Measurements from ENCODE around the gene SORCS2.

The SORCS2 gene

GRCh38 chr4:7763788-7764187 is 571.5 kb downstream of the SORCS2 start:
- Histone ChIP-seq H3K27ac (ENCODE audit: low read length) (no peak overlapping the region), H3K36me3 (ENCODE audit: insufficient read depth, low read length) (no peaks in the 10 kb centered on the region), H3K4me2 (ENCODE audit: insufficient read depth, low read length) (no peak overlapping the region), H3K4me1 (ENCODE audit: insufficient read depth, low read length) (peaks cover 10% of the 10 kb centered on the region), H3K27me3 (ENCODE audit: insufficient read depth, low read length, poor library complexity) (peaks cover 6% of the 10 kb centered on the region), H2AFZ (ENCODE audit: low read depth, low read length) (no peak overlapping the region), H4K20me1 (ENCODE audit: insufficient read depth, low read length) (no peaks in the 10 kb centered on the region), H3K9me3 (ENCODE audit: insufficient read depth, low read length, severe bottlenecking) (no peaks in the 10 kb centered on the region), H3K4me3 (ENCODE audit: low read depth in 1 of 2, low read length in 2 of 2) (no peak overlapping the region), H3K79me2 (ENCODE audit: insufficient read depth, low read length) (no peaks in the 10 kb centered on the region), H3K9ac (ENCODE audit: low read depth, low read length) (no peak overlapping the region)
- no peak for DNase-seq
- no peak for ATAC-seq (ENCODE audit: insufficient read depth, low read depth)
- TF ChIP-seq, protein P1, sequence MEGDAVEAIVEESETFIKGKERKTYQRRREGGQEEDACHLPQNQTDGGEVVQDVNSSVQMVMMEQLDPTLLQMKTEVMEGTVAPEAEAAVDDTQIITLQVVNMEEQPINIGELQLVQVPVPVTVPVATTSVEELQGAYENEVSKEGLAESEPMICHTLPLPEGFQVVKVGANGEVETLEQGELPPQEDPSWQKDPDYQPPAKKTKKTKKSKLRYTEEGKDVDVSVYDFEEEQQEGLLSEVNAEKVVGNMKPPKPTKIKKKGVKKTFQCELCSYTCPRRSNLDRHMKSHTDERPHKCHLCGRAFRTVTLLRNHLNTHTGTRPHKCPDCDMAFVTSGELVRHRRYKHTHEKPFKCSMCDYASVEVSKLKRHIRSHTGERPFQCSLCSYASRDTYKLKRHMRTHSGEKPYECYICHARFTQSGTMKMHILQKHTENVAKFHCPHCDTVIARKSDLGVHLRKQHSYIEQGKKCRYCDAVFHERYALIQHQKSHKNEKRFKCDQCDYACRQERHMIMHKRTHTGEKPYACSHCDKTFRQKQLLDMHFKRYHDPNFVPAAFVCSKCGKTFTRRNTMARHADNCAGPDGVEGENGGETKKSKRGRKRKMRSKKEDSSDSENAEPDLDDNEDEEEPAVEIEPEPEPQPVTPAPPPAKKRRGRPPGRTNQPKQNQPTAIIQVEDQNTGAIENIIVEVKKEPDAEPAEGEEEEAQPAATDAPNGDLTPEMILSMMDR (IDR thresholded peaks at IDR 0.05; ENCODE audit: borderline replicate concordance, extremely low read depth, low read length, poor library complexity, severe bottlenecking), result no peak
- no peak for TF ChIP-seq EZH2 (IDR thresholded peaks at IDR 0.05; ENCODE audit: borderline replicate concordance, low read depth, low read length, severe bottlenecking)

- no peaks in the 10 kb centered on the region for H3K79me2 ChIP-seq (ENCODE audit: insufficient read depth, low read length)
- no peak overlapping the region for H3K9ac ChIP-seq (ENCODE audit: low read depth, low read length)
- H3K4me3 ChIP-seq (ENCODE audit: low read depth in 1 of 2, low read length in 2 of 2), result no peak overlapping the region
- H3K9me3 ChIP-seq (ENCODE audit: insufficient read depth, low read length, severe bottlenecking), result no peaks in the 10 kb centered on the region
- ATAC-seq (ENCODE audit: insufficient read depth, low read depth) (no peak), DNase-seq (no peak)
- H3K4me1 ChIP-seq (ENCODE audit: insufficient read depth, low read length), result peaks cover 3% of the 10 kb centered on the region
- H3K27ac ChIP-seq (ENCODE audit: low read length), result no peak overlapping the region
- TF ChIP-seq, protein P1 (IDR thresholded peaks at IDR 0.05; ENCODE audit: borderline replicate concordance, extremely low read depth, low read length, poor library complexity, severe bottlenecking), result no peak
- TF ChIP-seq EZH2 (IDR thresholded peaks at IDR 0.05; ENCODE audit: borderline replicate concordance, low read depth, low read length, severe bottlenecking), result no peak
- H2AFZ ChIP-seq (ENCODE audit: low read depth, low read length), result no peak overlapping the region
- peaks cover 7% of the 10 kb centered on the region for H3K27me3 ChIP-seq (ENCODE audit: insufficient read depth, low read length, poor library complexity)
- H3K36me3 ChIP-seq (ENCODE audit: insufficient read depth, low read length), result no peaks in the 10 kb centered on the region
- no peaks in the 10 kb centered on the region for H4K20me1 ChIP-seq (ENCODE audit: insufficient read depth, low read length)
- no peak overlapping the region for H3K4me2 ChIP-seq (ENCODE audit: insufficient read depth, low read length)
Measured at GRCh38 chr4:7764466-7764865, 572.1 kb downstream of the SORCS2 start.

- Histone ChIP-seq H4K20me1 (ENCODE audit: insufficient read depth, low read length) (no peaks in the 10 kb centered on the region; the same call in 1 of the 2 replicates), H3K4me2 (ENCODE audit: insufficient read depth, low read length) (no peak overlapping the region), H3K27me3 (ENCODE audit: insufficient read depth, low read length, poor library complexity) (peaks cover 8% of the 10 kb centered on the region), H3K36me3 (ENCODE audit: insufficient read depth, low read length) (no peaks in the 10 kb centered on the region), H3K4me1 (ENCODE audit: insufficient read depth, low read length) (no peaks in the 10 kb centered on the region), H3K79me2 (ENCODE audit: insufficient read depth, low read length) (no peaks in the 10 kb centered on the region), H3K9me3 (ENCODE audit: insufficient read depth, low read length, severe bottlenecking) (no peaks in the 10 kb centered on the region), H3K4me3 (ENCODE audit: low read depth in 1 of 2, low read length in 2 of 2) (no peak overlapping the region), H3K27ac (ENCODE audit: low read length) (no peak overlapping the region), H2AFZ (ENCODE audit: low read depth, low read length) (no peak overlapping the region), H3K9ac (ENCODE audit: low read depth, low read length) (no peak overlapping the region)
- DNase-seq (no peak), ATAC-seq (ENCODE audit: insufficient read depth, low read depth) (no peak)
- TF ChIP-seq, protein P1 (IDR thresholded peaks at IDR 0.05; ENCODE audit: borderline replicate concordance, extremely low read depth, low read length, poor library complexity, severe bottlenecking), result no peak
- no peak for TF ChIP-seq EZH2 (IDR thresholded peaks at IDR 0.05; ENCODE audit: borderline replicate concordance, low read depth, low read length, severe bottlenecking)
Measured at GRCh38 chr4:7765666-7766065, 573.3 kb downstream of the SORCS2 start.

DNA sequence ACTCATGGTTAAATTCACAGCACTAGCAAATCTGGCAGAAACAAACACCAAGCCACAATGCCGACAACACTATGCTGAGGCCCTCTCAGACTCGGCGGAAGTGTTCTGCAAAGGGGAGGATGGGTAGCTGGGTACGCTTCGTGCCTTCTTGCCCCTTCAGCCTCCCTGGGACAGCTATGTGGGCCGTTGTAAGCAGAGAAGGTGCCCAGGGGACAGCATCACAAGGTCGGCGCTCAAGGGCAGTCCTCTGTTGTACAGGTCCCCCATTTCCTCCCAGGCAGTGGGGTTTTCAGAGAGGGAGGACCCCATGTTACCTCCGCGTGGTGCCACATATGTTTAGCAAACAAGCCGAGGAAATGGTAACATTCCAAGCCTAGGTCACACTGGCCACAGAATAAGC is 573.7 kb downstream of the SORCS2 start:
- H3K4me3 ChIP-seq (ENCODE audit: low read depth in 1 of 2, low read length in 2 of 2), result no peak overlapping the region
- DNase-seq, result no peak
- H3K4me2 ChIP-seq (ENCODE audit: insufficient read depth, low read length), result no peak overlapping the region
- H4K20me1 ChIP-seq (ENCODE audit: insufficient read depth, low read length), result no peaks in the 10 kb centered on the region; the same call in 1 of the 2 replicates
- peaks cover 12% of the 10 kb centered on the region for H3K27me3 ChIP-seq (ENCODE audit: insufficient read depth, low read length, poor library complexity)
- no peak overlapping the region for H3K27ac ChIP-seq (ENCODE audit: low read length)
- no peak overlapping the region for H2AFZ ChIP-seq (ENCODE audit: low read depth, low read length)
- H3K36me3 ChIP-seq (ENCODE audit: insufficient read depth, low read length), result no peaks in the 10 kb centered on the region
- no peaks in the 10 kb centered on the region for H3K4me1 ChIP-seq (ENCODE audit: insufficient read depth, low read length)
- no peak for ATAC-seq (ENCODE audit: insufficient read depth, low read depth)
- H3K79me2 ChIP-seq (ENCODE audit: insufficient read depth, low read length), result no peaks in the 10 kb centered on the region
- H3K9ac ChIP-seq (ENCODE audit: low read depth, low read length), result no peak overlapping the region
- TF ChIP-seq, protein P1 (IDR thresholded peaks at IDR 0.05; ENCODE audit: borderline replicate concordance, extremely low read depth, low read length, poor library complexity, severe bottlenecking), result no peak
- no peak for TF ChIP-seq EZH2 (IDR thresholded peaks at IDR 0.05; ENCODE audit: borderline replicate concordance, low read depth, low read length, severe bottlenecking)
- no peaks in the 10 kb centered on the region for H3K9me3 ChIP-seq (ENCODE audit: insufficient read depth, low read length, severe bottlenecking)
